Measurements from ENCODE around the gene PIP5K1C. TPM values are rescaled to one million over a fixed set of nuclear protein-coding genes. Genes with fewer than 3 reads are reported as not detected.
A peak's percentile ranks its signal among the peaks of the same experiment; 100 is the strongest.

Gene PIP5K1C
- polyA plus RNA-seq, 1 donor, result 22.4 TPM

DNA sequence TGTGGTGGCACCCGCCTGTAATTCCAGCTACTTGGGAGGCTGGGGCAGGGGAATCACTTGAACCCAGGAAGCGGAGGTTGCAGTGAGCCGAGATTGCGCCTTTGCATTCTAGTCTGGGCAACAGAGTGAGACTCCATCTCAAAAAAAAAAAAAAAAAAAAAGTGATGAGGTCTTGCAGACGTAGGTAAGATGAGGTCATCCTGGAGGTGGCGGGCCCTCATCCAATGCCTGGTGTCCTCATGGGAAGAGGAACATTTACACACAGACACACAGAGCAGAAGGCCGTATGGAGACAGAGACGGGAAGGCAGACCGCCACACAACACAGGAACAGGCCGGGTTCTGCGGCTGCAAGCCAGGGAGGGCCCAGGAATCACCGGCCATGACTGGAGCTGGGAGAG is 78.0 kb downstream of the PIP5K1C start:
- no peak for DNase-seq

DNA sequence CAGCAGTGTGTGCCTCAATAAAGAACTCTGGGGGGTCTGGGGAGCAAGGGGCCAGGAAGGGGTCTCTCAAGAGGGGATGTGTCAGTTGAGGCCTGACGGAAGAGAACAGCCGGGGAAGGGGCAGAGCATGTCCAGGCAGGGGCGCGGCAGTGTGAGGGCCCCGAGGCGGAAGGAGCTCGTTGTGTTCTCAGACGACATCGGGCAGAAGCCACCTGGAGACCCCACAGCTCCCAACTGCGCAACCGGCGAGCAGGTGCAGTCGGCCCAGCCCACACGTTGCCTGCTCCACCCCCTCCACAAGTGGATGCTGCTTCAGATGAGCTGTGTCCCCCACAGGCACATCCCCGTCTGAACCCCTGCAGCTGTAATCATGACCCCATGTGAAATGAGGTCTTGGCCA is 78.6 kb downstream of the PIP5K1C start:
- no peak for DNase-seq

DNA sequence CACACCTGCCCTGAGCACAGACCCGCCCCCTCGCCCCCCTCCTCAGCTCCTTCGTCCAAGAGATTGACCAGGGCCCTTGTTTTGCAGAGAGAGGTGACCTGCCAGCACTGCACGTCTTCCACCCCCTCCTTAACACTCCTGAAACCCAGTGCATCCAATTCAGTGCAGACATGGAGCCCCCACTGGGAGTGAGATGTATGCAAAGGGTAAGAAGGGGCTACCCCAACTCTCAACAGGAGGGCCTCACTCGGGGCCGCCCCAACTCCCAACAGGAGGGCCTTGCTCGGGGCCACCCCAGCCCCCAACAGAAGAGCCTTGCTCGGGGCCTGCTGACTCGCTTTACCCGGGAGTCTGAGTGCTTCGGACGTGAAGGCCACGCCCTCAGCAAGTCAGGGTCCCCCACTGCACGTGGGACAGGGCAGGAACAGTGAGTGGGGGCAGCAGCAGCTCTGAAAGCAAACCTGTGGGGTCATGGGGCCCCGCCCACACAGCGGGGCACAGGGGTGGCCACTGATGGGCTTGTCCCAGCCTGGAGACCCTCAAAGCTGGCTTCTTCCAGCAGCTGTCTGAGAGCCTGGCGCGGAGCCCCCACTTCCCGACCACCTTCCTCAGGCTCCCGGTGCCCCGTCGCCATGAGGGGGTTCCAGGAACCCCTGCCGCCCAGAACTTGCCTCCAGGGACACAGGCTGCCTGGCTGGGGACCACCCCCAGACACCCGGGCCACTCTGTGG is 79.3 kb downstream of the PIP5K1C start:
- DNase-seq, result no peak

DNA sequence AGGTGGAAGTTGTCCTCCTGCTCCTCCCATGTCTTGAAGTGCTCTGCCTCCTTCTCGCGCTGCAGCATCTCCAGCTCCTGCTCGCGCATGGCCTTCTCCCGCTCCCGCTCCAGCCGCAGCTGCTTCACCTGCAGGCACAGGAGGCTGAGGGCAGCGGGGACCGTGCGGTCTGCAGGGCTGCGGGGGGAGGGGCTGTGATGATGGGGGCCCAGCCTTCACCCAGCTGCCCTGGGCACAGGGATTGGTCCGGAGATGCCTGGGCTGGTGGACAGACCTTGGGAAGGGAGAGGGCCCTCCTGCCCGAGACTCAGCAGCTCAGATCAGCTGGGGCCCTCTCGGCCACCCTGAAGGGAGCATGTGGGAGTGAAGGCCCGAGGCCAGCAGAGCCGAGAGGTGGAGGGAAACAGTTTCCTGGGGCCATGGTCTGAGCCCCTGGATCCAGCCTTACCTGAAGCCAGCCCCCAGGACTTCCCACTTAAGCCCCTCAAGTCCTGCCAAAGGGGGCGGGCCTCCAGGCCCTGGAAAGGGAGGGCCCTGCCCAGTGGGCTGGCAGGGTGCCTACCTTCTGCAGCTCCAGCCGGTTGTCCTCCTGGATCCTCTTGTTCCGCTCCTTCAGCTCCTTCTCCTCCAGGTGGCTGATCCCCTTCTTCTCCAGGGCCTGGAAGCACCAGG is 80.0 kb downstream of the PIP5K1C start:
- DNase-seq, result no peak

DNA sequence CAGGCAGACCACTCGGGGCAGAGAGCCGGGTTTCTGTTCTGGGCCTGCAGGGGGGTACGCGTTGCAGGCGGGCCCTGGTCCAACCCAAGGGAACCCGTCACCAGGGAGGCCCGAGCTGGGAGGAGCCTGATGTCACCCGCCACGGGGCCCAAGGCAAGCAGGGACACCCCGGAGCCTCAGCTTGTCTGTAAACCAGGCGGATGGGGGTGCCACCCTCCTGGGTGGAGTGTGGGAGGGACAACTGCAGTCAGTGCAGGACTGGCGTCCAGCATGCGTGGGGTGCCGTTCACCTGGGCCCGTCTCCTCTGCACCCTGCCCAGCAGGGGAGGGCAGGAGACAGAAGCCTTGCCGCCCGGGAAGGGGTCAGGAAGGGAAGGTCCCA is 80.6 kb downstream of the PIP5K1C start:
- DNase-seq, result no peak

DNA sequence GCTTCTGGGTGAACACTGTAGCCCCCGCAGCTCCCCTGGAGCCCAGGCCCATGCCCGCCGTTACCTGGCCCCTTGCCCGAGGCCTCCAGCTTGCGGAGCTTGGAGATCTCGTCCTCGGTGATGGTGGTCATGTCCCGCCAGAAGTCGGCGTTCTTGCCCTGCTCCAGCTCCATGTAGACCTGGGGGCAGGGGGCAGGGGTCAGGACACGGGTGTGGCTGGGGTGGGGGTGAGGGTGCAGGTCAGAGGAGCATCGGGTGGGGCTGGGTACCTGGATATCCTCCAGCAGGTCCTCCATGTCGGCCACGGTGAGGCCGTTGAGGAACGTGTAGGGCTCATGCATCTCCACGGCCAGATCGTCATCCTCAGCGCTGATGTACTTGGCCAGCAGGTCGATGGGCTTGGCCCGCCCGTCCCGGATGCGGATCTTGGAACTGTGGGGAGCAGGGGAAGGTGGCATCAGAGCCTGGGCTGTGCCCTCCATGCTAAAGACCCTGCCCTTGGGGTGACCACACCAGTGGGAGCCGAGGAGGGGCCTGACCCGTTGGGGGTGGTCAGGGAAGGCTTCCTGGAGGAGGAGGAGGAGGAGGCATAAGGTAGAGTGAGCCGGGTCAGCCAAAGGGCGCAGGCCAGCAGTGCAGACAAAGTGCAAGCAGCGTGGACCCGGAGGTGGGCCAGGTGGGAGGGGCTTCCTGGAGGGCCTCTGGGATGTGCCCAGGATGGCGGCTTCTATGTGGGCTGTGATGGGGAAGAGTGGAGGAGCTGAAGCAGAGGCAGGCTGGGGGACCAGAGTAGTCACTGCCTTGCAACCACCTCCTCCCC is 81.2 kb downstream of the PIP5K1C start:
- no peak for DNase-seq

DNA sequence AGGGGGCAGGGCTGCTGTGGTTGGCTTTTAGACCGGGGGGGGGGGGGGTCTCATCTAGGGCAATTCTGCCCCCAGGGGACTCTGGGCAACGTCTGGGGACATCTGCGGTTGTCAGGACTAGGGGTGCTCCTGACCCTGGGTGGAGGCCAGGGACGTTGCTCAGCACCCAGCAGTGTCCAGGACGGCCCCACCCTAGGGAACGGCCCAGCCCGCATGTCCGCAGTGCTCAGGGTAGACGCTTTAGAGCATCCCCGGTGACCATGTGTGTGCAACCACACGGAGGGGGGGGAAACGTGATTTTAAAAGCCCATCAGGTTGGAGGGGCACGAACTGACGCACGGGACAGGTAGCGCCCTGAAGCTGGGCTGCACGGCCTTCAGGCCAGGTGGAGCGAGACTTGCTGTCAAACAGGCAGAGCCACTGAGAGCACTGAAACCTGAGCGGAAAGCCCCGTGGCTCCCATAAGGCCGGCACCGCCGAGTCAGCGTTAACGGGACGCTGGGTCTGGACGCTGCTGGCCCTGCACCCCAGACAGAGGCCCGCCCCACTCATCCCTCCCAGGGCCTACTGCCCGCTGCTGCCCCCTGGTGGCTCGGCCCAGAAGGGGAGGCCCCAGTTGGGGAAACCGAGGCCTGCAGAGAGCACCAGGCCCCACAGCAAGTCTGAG is 82.0 kb downstream of the PIP5K1C start:
- peak; percentile 67 for DNase-seq

DNA sequence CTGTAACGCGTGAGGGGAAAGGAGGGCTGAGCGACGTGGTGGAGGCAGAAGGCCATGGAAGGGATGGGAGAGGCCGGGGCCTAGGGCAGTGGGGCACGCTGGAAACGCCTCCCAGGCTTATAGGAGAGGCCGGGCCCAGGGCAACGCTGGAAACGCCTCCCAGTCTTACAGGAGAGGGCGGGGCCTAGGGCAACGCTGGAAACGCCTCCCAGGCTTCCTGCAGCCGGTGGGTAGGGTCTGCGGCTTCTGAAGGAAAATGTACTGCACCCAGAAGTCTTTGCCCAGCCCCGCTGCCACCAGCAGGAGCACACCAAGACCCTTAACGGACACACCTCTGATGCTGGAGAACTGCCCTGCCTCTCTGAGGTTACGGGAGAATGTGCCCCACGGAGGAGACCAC is 82.8 kb downstream of the PIP5K1C start:
- DNase-seq, result no peak

DNA sequence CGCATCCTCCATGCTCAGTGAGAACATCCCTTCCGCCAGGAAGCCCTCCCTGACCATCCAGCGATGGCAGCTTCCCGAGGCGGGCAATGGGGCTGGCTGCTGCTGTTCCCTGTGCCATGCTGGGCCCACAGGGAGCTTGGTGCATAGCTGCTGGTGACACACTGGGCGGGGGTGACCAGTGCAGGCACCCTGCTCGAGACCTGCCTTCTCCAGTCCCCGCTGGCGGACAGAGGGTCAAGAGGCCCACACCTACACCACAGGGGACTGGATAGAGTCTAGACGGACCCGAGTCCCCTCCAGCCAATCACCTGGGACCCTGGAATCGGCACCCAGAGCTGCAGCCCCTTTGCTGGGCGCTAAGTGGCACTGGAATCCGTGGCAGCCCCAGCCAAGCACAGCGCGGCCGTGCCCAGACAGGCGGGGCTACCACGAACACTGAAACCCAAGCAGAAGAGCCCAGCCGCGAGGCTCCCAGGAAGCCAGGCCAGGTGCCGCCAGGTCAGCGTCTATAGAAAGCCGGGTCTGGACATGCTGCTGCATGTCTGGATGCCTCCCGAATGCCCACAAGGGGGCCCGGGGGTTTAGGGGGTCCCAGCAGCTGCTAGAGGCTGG is 84.6 kb downstream of the PIP5K1C start:
- DNase-seq, result no peak

DNA sequence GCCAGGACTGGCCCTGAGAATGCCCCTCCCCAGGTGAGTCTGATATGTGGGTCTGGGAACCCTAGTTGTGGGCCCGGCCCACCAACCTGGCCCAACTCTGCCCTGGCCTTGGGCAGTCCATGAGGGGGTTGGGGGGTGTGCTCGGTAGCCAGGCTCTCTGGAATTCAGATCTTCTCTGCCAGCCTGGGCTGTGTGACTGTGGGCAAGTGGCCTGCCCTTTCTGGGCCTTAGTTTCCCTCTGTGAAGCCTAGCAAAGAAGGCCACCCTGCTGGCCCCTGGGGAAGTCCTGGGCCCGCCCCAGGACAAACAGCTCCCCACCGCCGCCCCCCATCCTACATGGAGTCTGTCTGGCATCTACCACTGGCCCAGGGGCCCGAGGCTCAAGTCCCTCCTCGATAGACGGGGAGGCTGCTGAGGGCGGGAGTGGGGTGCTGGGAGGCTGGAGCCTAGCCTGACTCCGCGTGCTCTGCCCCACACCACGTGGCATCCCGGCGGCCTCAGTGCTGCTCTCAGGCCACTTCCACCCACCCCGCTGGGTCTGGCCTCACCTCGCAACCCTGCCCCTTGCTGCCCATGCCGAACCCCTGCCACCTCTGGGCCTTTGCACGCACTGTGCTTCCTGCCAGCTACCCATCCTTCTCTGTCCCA is 85.3 kb downstream of the PIP5K1C start:
- no peak for DNase-seq

DNA sequence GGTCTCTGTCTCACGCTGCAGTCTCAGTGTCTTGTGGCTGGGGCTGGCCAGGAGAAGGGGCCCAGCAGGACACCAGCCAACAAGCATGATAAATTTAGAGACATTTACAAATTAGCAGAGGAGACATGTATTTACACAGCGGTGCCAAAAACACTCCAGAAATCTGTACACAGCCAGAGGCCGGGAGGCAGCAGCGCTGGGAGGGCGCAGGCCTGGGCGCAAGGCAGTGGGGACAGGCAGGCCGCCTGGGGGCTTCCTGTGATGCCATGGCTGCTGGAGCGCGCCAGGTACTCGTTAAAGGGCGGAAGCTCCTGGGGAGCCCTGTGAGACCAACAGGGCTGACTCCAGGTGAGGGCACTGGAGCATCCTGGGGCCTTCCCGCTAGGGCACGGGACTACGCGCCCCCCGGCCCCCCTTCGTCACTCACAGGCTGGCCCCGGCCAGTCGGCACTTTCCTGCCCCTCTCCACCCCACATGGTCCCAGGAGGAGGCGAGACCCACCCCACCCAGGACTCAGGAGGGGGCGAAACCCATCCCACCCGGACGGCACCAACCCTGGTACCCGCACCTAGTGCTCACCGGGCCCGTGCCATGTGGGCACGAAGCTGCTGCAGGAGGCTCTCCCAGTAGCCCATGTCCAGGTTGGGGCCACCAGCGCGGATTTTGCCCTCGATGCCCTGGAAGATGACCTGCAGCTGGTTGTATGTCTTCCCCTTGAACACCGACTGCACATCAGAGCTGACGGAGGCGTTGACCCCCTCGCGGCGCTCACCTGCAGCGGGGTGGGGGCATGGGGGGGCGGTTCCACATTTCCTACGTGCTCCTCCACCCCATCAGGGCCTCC is 86.2 kb downstream of the PIP5K1C start:
- DNase-seq, result no peak

DNA sequence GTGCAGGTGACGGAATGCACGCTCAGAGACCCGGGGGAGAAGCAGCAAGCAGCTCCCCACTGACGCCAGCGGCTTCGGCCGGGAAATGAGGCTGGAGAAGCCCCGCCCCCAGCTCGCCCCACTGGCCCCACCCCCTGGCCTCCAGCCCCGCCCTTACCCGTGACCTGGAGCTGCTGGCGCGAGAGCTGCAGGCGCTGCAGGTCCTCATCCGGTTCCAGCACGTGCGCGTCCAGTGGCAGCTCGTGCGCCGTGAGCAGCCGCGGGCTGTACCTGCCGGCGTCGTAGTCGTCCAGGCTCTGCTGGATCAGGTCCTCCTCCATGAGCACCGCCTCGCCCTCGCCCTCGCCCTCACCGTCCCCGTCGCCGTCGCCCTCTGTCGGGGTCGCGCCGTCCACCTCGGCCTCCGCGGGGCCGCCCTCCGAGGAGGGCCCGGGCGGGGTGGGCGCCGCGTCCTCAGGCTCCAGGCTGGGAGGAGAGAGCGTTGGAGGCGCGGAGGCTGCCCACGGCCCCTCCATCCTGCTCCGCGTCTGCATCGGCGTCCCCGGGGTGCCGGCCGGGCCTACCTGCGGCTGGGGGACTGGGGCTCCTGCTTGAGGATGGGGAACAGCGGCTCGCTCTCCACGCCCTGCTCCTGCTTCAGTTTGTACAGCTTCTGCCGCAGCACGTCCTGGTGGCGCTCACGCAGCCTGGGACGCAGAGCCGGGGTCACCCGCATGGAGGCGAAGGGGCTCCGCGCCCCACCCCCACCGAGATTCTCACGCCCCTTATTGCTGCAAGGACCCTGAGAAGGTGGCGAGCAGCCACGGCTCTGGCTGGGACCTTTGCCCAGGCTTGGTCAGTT is 87.1 kb downstream of the PIP5K1C start:
- no peak for DNase-seq

DNA sequence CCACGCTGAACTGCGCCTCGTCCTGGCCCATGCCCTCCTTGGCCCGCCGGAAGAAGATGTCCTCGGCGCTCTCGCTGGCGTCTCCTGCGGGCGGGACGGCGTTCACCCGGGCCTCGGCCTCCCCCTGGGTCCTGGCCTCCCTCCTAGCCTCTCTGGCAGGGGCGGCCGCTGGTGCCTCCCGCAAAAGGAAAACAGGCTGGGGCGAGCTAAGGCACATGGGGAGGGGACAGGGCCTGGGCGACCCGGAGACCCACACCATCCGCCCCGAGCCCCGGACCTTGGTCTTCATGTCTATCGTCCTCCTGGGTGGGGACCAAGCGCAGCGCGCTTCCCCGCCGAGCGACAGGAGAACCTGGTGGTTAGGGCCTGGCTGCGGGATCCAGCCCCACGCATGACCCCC is 87.9 kb downstream of the PIP5K1C start:
- DNase-seq, result no peak

DNA sequence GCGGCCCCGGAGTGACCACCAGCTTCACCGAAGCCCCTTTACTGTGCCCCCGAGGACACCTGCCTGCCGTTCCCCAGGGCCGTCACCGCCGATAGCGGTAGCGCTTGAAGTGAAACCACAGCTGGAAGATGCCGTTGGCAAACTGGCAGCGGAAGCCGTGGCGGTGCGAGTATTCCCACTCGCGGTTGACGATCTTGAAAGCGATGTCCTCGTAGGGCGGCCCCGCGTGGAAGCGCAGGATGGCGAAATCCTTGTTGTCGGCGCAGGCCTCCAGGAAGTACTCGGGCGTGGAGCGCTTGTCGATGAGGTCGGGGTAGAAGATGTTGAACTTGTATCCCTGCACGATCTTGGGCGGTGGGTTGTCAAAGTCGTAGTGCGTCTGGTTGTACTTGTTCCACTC is 88.4 kb downstream of the PIP5K1C start:
- DNase-seq, result no peak

DNA sequence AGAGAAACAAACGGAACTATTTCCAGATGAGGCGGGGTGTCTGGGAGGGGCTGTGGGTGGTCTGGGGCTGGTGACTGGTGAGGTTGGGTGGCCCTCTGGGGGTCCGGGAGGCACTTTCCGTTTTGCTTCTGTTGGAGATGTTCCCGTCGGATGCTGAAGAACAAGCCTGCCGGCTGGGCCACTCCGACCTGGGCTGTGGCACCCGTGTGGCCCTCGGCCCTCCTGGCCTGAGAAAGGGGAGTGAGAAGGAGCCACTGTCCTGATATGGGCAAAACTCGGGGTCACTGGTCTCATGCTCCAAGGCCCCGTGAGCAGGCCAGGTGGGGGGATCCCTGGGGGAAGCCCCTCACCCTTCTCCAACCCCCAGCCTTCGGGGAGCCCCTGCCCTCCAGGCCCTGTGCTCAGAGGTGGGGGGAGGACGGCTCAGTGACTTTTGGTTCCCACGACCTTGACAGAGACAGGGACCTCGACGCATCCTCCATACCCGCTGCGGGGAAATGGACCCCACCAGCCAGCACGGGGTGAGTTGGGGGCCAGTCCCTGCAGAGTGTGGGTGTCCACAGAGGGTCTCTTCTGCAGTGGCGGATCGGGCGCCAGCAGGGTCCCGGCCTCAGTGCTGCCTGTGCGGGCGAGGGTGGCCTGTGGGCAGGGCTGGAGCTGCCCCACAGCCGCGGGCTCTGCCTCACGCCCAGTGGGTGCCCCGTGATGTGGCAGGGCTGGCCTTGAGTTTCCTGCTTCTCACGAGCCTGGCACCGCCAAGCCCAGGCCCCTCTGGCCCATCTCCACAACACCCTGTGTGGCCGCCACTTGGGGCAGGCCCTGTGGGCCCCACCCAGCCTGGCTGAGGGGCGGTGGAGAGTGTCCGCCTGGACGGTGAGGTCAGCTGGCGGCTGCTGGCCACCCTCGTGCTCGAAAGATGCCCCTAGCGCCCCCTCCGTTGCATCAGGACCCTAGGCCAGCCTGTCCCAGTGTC is 89.2 kb downstream of the PIP5K1C start:
- DNase-seq, result no peak

DNA sequence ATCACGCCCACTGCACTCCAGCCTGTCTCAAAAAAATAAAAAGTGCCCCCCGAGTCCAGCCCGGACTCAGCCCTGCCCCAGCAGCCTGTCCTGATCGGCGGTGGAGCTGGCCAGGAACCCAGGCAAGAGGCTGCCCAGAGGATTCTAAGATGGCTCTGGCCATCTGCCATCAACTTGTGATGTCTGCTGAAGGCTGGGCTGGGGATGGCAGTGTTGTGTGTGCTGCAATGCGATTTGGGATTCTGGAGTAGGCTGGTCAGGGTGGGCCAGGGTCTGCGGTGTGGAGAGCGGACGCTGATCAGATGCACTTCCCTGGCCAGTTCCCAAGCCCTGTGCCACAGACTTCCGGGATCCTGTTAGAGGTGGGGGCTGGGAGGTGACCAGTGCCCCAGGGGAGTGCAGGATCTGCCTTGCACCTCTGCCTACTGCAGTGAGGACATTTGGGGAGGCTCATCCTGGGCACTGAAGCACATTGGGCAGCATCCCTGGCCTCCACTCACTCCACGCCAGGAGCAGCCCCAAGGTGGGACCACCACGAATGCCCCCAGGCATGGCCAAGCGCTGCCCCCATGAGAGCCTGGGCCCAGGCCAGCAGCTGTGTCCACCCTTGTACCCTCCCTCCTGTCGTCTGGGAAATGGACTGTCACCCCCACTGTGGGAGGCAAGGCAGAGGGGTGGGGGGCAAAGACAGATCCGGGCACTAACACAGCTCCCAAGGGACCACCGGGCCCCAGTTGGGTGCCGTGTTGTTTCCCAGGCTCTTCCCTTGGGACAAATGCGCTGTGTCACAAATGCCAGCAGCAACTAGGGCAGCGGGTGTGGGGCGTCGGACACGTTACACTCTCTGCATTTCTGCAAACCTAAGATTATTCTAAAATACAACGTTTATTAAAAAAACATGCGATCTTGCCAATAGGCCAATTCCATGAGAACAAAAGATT is 90.2 kb downstream of the PIP5K1C start:
- DNase-seq, result no peak

DNA sequence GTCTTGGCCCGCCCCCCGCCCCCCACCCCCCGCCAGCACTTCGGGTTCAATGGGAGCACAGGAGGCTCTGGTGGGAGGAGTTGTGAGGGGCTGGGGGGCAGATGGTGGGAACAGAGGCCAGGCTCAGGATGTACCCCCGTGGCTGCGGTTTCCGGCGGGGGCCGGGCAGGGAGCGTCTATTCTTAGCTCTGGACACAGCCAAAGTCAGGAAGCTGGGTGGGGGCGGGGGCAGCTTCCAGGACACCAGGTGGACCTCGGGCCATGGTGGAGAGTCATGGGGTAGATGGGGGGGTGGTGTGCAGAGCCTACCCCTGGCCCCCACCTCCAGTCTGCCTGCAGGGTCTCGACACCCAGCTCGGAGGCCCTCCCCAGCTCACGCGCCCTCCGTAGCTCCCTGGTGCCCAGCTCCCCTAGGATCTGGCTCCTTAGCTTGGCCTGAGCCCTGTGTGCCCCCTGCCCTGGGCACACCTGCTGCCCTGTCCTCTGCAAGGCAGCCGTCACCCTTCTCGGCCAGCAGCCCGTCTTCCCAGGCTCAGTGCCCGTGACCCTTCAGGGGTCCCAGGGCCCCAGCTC is 91.4 kb downstream of the PIP5K1C start:
- no peak for DNase-seq
